ENCODE results near the gene MINDY1.

DNA sequence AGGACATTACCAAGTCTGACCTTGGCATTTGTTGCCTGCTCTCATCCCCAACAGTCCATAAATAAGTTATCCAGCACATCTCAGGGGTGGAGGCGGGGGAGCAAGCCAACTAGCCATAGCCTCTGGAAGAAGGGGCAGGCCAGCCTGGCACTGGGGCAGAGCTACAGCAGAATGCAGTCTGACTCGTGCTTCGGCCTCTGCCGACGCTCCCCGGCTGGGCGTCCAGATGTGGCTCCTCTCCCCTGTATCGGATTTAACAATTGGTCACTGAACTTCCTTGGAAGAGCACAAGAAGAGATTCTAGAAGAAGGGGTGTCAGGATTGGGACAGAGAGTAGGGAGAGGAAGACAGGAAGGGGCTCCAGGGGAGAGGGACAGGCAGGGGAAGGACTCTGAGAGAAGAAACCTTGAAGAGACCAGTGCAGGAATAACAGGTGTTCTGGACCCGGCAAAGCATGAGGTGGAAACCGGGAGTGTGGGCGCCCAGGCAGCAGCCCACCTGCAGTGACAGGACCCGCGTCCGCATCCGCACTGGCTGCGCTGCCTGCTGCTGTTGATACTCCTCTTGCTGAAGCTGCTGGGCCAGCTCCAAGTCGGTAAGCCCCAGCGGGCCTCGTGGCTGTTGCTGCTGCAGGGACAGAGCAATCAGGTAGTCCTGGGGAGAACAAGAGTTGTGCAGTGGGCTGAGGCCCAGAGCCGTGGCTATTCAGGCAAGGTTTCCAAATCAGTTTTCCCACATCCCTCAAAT lies 9.4 kb downstream of the MINDY1 start:
- no peak for TF ChIP-seq EZH2 (IDR thresholded peaks at IDR 0.05)
- TF ChIP-seq POLR2AphosphoS5 (IDR thresholded peaks at IDR 0.05; ENCODE audit: borderline replicate concordance, low read depth, low read length) = no peak
- TF ChIP-seq FOXP2 (optimal IDR thresholded peaks at IDR 0.05; ENCODE audit: control extremely low read depth, extremely low read length, insufficient read depth) = no peak

All from SK-N-MC (cell line).